Measurements from ENCODE around the gene FUT1. TPM values are rescaled to one million over a fixed set of nuclear protein-coding genes. Genes with fewer than 3 reads are reported as not detected.

The FUT1 gene
- total and polyA plus RNA-seq, 10 of the 15 experiments (the other 5 are each of a cell fraction or from before 2014, with no cell fraction given) = 0.01 TPM; not detected in 9

- Histone ChIP-seq H3K9me3 (replicated peaks; ENCODE audit: control insufficient read depth, insufficient read depth, low read length) (peaks cover 6% of the 10 kb centered on the region; the same call in 2 of the 3 replicates), H3K27me3 (replicated peaks in 1 of 2; ENCODE audit: control insufficient read depth in 2 of 2, insufficient read depth in 2 of 2, low read length in 1 of 2) (no peaks in the 10 kb centered on the region), H3K4me1 (ENCODE audit: control insufficient read depth, insufficient read depth, low read length) (no peaks in the 10 kb centered on the region; the same call in 1 of the 2 replicates), H3K4me2 (ENCODE audit: control insufficient read depth, insufficient read depth) (no peak overlapping the region), H3K36me3 (ENCODE audit: control insufficient read depth in 2 of 2, insufficient read depth in 2 of 2, low read length in 1 of 2) (no peaks in the 10 kb centered on the region), H3K79me2 (ENCODE audit: control insufficient read depth, insufficient read depth, low read length) (no peaks in the 10 kb centered on the region), H3K4me3 (no peak overlapping the region), H3K9ac (ENCODE audit: control insufficient read depth, insufficient read depth, low read length) (no peak overlapping the region), H4K20me1 (ENCODE audit: control insufficient read depth, insufficient read depth) (no peaks in the 10 kb centered on the region), H2AFZ (ENCODE audit: control insufficient read depth, low read depth, low read length) (no peak overlapping the region), H3K27ac (ENCODE audit: control insufficient read depth, insufficient read depth) (no peak overlapping the region)
- no TSS peak for BruUV-seq (replicated peaks)
- TF ChIP-seq ATF3 (IDR thresholded peaks at IDR 0.05; ENCODE audit: borderline replicate concordance, extremely low read depth, low read depth, low read length) = no peak
- RAD21 ChIA-PET (ENCODE audit: unreplicated experiment) = no interaction called here
- CTCF ChIA-PET = no interaction called here
- POLR2A ChIA-PET = no interaction called here
- SMC1A ChIA-PET (ENCODE audit: uncharacterized antibody, unreplicated experiment) = no interaction called here
- in situ Hi-C loops (cut with MboI) = no loop called here
- ATAC-seq (no peak), DNase-seq (ENCODE audit: low read depth, low spot score) (no peak), FAIRE-seq (no peak)
- 20% methylated on average over 4 of the region's 4 CpGs for WGBS (ENCODE audit: insufficient coverage, insufficient replicate concordance, low lambda C conversion rate, missing lambda C conversion rate)
- intact Hi-C loops (cut with micrococcal nuclease; ENCODE audit: unreplicated experiment) = no loop called here
Measured at GRCh38 chr19:48731452-48731851, 21.0 kb downstream of the FUT1 start.

GRCh38 chr19:48728911-48729664, 23.4 kb downstream of the FUT1 start:
- Histone ChIP-seq H3K9ac (ENCODE audit: control insufficient read depth, insufficient read depth, low read length) (no peak overlapping the region), H2AFZ (ENCODE audit: control insufficient read depth, low read depth, low read length) (no peak overlapping the region), H3K9me3 (replicated peaks; ENCODE audit: control insufficient read depth, insufficient read depth, low read length) (peaks cover 8% of the 10 kb centered on the region; the same call in 2 of the 3 replicates), H3K36me3 (ENCODE audit: control insufficient read depth in 2 of 2, insufficient read depth in 2 of 2, low read length in 1 of 2) (no peaks in the 10 kb centered on the region), H3K4me3 (no peak overlapping the region), H3K79me2 (ENCODE audit: control insufficient read depth, insufficient read depth, low read length) (no peaks in the 10 kb centered on the region), H3K27me3 (replicated peaks in 1 of 2; ENCODE audit: control insufficient read depth in 2 of 2, insufficient read depth in 2 of 2, low read length in 1 of 2) (no peaks in the 10 kb centered on the region), H3K27ac (ENCODE audit: control insufficient read depth, insufficient read depth) (no peak overlapping the region), H4K20me1 (ENCODE audit: control insufficient read depth, insufficient read depth) (no peaks in the 10 kb centered on the region), H3K4me1 (ENCODE audit: control insufficient read depth, insufficient read depth, low read length) (no peaks in the 10 kb centered on the region; the same call in 1 of the 2 replicates), H3K4me2 (ENCODE audit: control insufficient read depth, insufficient read depth) (no peak overlapping the region)
- TF ChIP-seq ZBTB33 (IDR thresholded peaks at IDR 0.05) = no peak
- no peak for TF ChIP-seq TCF12 (IDR thresholded peaks at IDR 0.05; ENCODE audit: low read depth, low read length)
- TF ChIP-seq SRF (IDR thresholded peaks at IDR 0.05; ENCODE audit: low read depth in 2 of 2, low read length in 2 of 2) = no peak
- no peak for TF ChIP-seq SPI1 (IDR thresholded peaks at IDR 0.05; ENCODE audit: borderline replicate concordance, insufficient read depth, low read depth, low read length)
- ATAC-seq = no peak
- ChIA-PET SMC1A (ENCODE audit: uncharacterized antibody, unreplicated experiment) (no interaction called here), POLR2A (no interaction called here), RAD21 (ENCODE audit: unreplicated experiment) (no interaction called here), CTCF (no interaction called here)
- WGBS (ENCODE audit: insufficient coverage, insufficient replicate concordance, low lambda C conversion rate, missing lambda C conversion rate) = 86% methylated on average over 67 of the region's 77 CpGs
- in situ Hi-C loops (cut with MboI) = no loop called here
- BruUV-seq (replicated peaks) = no TSS peak
- FAIRE-seq = no peak
- DNase-seq (ENCODE audit: low read depth, low spot score) = no peak
- intact Hi-C loops (cut with micrococcal nuclease; ENCODE audit: unreplicated experiment) = no loop called here

Measured in GM12878 (cell line).